Osteoblast (primary cell): Measurements from ENCODE around the gene SH2D7. TPM values are rescaled to one million over a fixed set of nuclear protein-coding genes. Genes with fewer than 3 reads are reported as not detected.

Source experiments
- DNase-seq: peaks from one replicate; pipeline ENCODE4 v3.0.0; 2011; ENCODE audit warnings: low spot score, mixed read lengths; ENCODE audit not compliant: insufficient read length; ENCODE audit errors: missing footprints
- H2AFZ ChIP-seq: 2 replicates; pipeline ENCODE4 v1.6.0; 2011; ENCODE audit warnings: mild to moderate bottlenecking, low read length
- H3K27ac ChIP-seq: 2 replicates; pipeline ENCODE4 v1.5.1; 2011; ENCODE audit warnings: mild to moderate bottlenecking, low read depth, low read length, moderate library complexity
- H3K27me3 ChIP-seq: 2 replicates; pipeline ENCODE4 v1.6.0; 2012; ENCODE audit warnings: mild to moderate bottlenecking, control low read depth, inconsistent platforms, low read length, moderate library complexity; ENCODE audit not compliant: insufficient read depth
- H3K36me3 ChIP-seq: 2 replicates; pipeline ENCODE4 v1.5.1; 2011; ENCODE audit warnings: mild to moderate bottlenecking, low read length, control low read depth, moderate library complexity; ENCODE audit not compliant: insufficient read depth
- H3K4me1 ChIP-seq: 2 replicates; pipeline ENCODE4 v1.5.1; 2011; ENCODE audit warnings: mild to moderate bottlenecking, low read length, control low read depth, moderate library complexity; ENCODE audit not compliant: insufficient read depth
- H3K4me2 ChIP-seq: 2 replicates; pipeline ENCODE4 v1.6.0; 2011; ENCODE audit warnings: mild to moderate bottlenecking, low read length; ENCODE audit not compliant: insufficient read depth
- H3K4me3 ChIP-seq: fragments of 200-600 bp; sonication (generic); 3 replicates; pipeline ENCODE4 v1.5.1; 2012; ENCODE audit warnings: mild to moderate bottlenecking, low read length, inconsistent platforms; ENCODE audit not compliant: insufficient read depth
- H3K79me2 ChIP-seq: 2 replicates; pipeline ENCODE4 v1.6.0; 2012; ENCODE audit warnings: mild to moderate bottlenecking, low read length, control low read depth, inconsistent platforms; ENCODE audit not compliant: insufficient read depth
- H3K9me3 ChIP-seq: 2 replicates; pipeline ENCODE4 v1.5.1; 2011; ENCODE audit warnings: low read depth, low read length, control low read depth
- H4K20me1 ChIP-seq: 2 replicates; pipeline ENCODE4 v1.6.0; 2012; ENCODE audit warnings: mild to moderate bottlenecking, low read length, control low read depth; ENCODE audit not compliant: insufficient read depth
- total RNA-seq: library from RNA; depleted of rRNA; stranded (reverse); fragments of >200 nt; gene quantifications from 2 replicates; pipeline ENCODE4 v1.2.3, GENCODE V29; 2012
- TF ChIP-seq, protein P1 (sequence below): IDR thresholded peaks from 2 replicates; pipeline ENCODE4 v1.5.1; 2011; ENCODE audit warnings: mild to moderate bottlenecking, low read depth, low read length, moderate library complexity; ENCODE audit errors: extremely low read depth

The SH2D7 gene
- total RNA-seq, 1 donor, result not detected

DNA sequence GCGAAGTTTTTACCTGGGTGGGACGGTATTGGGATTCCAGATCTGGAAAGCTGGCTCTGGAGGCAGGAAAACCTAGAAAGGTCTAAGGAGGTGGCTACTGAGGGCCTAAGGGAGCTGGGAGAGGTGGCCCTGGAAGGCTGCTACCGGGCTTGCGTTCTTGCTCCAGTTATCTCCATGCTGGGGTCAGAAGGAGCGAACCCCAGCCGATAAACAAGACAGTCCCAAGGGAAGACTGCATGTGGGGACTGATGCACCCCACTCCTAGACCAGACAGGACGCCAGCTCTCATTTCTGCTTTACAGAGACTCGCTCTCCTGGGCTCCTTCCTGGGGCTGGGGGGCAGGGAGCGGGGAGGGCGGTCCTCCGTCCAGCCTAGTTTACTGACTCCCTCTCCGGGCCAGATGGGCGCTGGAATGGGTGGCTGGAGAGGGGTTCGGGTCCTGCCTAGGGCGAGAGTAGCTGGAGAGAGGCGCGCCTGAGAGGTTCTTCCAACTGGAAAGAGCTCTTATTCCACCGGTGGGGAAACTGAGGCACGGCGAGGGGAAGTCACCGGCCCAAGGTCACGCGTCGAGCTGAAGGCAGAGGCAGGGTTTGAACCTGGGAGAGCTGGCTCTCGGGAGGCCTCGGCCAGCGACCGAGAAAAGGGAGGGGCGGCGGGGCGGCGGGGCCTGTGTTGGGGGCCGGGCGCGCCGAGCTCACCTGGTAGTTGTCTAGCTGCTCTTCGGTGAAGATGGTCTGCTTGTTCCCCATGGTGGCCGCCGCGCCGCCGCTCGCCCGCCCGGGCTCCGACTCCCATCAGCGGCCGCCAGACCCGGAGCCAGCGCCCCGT lies 38.3 kb downstream of the SH2D7 start:
- no peaks in the 10 kb centered on the region for H3K36me3 ChIP-seq
- no peak for DNase-seq
- no peaks in the 10 kb centered on the region for H4K20me1 ChIP-seq
- no peaks in the 10 kb centered on the region for H3K27me3 ChIP-seq
- H3K27ac ChIP-seq, result no peak overlapping the region
- H3K4me3 ChIP-seq, result peak overlapping the region; percentile 82
- TF ChIP-seq, protein P1, sequence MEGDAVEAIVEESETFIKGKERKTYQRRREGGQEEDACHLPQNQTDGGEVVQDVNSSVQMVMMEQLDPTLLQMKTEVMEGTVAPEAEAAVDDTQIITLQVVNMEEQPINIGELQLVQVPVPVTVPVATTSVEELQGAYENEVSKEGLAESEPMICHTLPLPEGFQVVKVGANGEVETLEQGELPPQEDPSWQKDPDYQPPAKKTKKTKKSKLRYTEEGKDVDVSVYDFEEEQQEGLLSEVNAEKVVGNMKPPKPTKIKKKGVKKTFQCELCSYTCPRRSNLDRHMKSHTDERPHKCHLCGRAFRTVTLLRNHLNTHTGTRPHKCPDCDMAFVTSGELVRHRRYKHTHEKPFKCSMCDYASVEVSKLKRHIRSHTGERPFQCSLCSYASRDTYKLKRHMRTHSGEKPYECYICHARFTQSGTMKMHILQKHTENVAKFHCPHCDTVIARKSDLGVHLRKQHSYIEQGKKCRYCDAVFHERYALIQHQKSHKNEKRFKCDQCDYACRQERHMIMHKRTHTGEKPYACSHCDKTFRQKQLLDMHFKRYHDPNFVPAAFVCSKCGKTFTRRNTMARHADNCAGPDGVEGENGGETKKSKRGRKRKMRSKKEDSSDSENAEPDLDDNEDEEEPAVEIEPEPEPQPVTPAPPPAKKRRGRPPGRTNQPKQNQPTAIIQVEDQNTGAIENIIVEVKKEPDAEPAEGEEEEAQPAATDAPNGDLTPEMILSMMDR, result no peak
- peaks cover 5% of the 10 kb centered on the region for H3K4me1 ChIP-seq
- peak overlapping the region; percentile 94 for H3K4me2 ChIP-seq
- no peaks in the 10 kb centered on the region for H3K79me2 ChIP-seq
- H3K9me3 ChIP-seq, result no peaks in the 10 kb centered on the region
- no peak overlapping the region for H2AFZ ChIP-seq

DNA sequence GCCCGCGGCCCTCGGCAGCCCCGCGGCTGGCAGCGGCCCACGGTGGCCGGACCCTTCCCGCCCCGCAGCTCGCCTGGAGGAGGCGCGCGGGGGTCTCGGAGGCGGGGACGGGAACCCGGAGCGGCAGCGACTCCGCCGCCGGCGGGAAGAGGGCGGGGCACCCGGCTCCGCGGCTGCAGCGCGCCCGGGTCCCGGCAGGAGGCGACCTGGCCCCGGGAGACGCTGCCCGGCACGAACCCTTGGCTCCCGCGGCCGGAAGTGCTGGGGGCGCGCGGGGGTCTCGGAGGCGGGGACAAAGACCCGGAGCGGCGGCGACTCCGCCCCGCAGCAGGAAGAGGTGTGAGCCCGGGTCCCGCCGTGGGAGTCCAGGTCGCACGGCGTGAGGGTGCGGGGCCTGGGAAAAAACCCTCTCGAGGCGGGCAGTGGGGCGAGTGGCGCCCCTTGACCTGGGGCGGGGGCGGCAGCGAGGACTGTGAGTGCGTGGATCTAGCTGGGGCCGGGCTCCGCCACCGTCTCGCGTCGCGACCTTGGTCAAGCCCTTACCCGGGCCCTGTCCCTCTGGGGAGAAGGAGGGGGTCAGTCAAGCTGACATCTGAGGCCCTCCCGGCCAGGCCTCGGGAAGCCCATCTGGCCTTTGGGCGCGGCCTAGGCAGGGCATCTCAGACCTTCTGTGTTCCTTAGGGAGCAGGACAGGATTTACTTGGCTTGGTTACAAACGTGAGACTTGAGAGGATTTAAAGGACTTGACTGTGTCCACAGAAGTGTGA lies 39.1 kb downstream of the SH2D7 start, which contains the start of gene CIB2:
Gene CIB2, minus strand, starts transcription at position 151 of the 767 bp plus-strand sequence. CDS start 230 bp downstream, outside the sequence.
- no peaks in the 10 kb centered on the region for H3K36me3 ChIP-seq
- DNase-seq, result peak; percentile 99
- H3K27ac ChIP-seq, result peak within 1 kb of the TSS; percentile 58
- H3K4me2 ChIP-seq, result peak within 1 kb of the TSS; percentile 94
- H4K20me1 ChIP-seq, result no peaks in the 10 kb centered on the region
- peak within 1 kb of the TSS; percentile 94 for H2AFZ ChIP-seq
- peak within 1 kb of the TSS; percentile 82 for H3K4me3 ChIP-seq
- TF ChIP-seq, protein P1, result peak; percentile 37
- H3K4me1 ChIP-seq, result peaks cover 5% of the 10 kb centered on the region
- H3K9me3 ChIP-seq, result no peaks in the 10 kb centered on the region
- no peaks in the 10 kb centered on the region for H3K79me2 ChIP-seq
- H3K27me3 ChIP-seq, result no peaks in the 10 kb centered on the region

DNA sequence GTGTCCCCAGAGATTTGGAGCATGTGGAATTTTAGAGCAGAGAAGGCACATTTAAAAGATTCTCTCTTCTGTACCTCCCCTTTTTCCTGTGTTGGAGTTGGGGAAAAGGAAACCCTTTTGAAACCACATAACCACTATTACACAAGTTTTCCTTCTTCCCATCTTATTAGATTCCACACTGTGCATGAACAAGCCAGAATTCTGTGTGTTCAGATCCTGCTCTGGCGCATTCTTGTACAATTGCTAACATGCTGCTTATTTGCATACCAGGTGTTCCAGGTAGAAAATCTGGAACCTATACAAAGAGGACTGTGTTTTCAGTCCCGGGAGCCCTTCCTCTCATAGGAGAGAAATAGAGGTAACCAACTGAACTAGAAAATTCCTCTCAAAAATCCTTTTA lies 41.4 kb downstream of the SH2D7 start:
- Histone ChIP-seq H3K9me3 (no peaks in the 10 kb centered on the region), H2AFZ (no peak overlapping the region), H3K79me2 (no peaks in the 10 kb centered on the region), H3K4me2 (no peak overlapping the region), H3K36me3 (no peaks in the 10 kb centered on the region), H3K27ac (no peak overlapping the region), H3K4me3 (no peak overlapping the region), H3K4me1 (peaks cover 5% of the 10 kb centered on the region), H3K27me3 (no peaks in the 10 kb centered on the region), H4K20me1 (no peaks in the 10 kb centered on the region)
- DNase-seq, result no peak
- TF ChIP-seq, protein P1, result no peak

DNA sequence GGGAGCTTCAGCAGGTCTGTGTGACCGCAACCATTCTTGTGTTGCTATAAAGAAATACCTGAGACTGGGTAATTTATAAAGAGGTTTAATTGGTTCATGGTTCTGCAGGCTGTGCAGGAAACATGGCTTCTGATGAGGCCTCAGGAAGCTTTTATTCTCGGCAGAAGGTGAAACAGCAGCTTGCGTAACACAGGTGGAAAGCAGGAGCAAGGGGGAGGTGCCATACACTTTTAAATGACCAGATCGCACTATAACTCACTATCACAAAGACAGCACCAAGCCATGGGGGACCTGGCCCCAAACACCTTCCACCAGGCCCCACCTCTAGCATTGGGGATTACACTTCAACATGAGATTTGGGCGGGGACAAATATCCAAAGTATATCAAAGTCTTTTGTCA lies 47.2 kb downstream of the SH2D7 start:
- Histone ChIP-seq H3K79me2 (no peaks in the 10 kb centered on the region), H2AFZ (no peak overlapping the region), H3K9me3 (no peaks in the 10 kb centered on the region), H3K4me2 (no peak overlapping the region), H3K4me3 (no peak overlapping the region), H4K20me1 (no peaks in the 10 kb centered on the region), H3K4me1 (no peaks in the 10 kb centered on the region), H3K27ac (no peak overlapping the region), H3K36me3 (no peaks in the 10 kb centered on the region), H3K27me3 (no peaks in the 10 kb centered on the region)
- DNase-seq, result no peak
- TF ChIP-seq, protein P1, result no peak
